Hepatocyte (in vitro differentiated cells): ENCODE measurements around the gene FUCA2. TPM values are rescaled to one million over a fixed set of nuclear protein-coding genes. Genes with fewer than 3 reads are reported as not detected.
A peak's percentile ranks its signal among the peaks of the same experiment; 100 is the strongest.

Source experiments
- DNase-seq: peaks from one replicate; pipeline ENCODE4 v3.0.0-alpha.2; 2016; ENCODE audit warnings: low spot score
- H2AFZ ChIP-seq: fragments of 200-600 bp; sonication (generic); 2 replicates; pipeline ENCODE4 v1.6.0; 2016; ENCODE audit warnings: antibody characterized with exemption, mild to moderate bottlenecking
- H3K27ac ChIP-seq: fragments of 200-600 bp; sonication (generic); 2 replicates; pipeline ENCODE4 v1.5.1; 2016; ENCODE audit warnings: mild to moderate bottlenecking
- H3K27me3 ChIP-seq: fragments of 200-600 bp; sonication (generic); 2 replicates; pipeline ENCODE4 v1.6.1; 2016
- H3K36me3 ChIP-seq: fragments of 200-600 bp; sonication (generic); replicated peaks from 2 replicates; pipeline ENCODE4 v1.5.1; 2016; ENCODE audit warnings: low read depth; ENCODE audit not compliant: insufficient read depth
- H3K4me1 ChIP-seq: fragments of 200-600 bp; sonication (generic); 2 replicates; pipeline ENCODE4 v1.5.1; 2016; ENCODE audit warnings: mild to moderate bottlenecking, moderate library complexity; ENCODE audit not compliant: insufficient read depth
- H3K4me2 ChIP-seq: fragments of 200-600 bp; sonication (generic); 2 replicates; pipeline ENCODE4 v1.6.0; 2016
- H3K4me3 ChIP-seq: fragments of 200-600 bp; sonication (generic); 2 replicates; pipeline ENCODE4 v1.5.1; 2016; ENCODE audit warnings: mild to moderate bottlenecking
- H3K79me2 ChIP-seq: fragments of 200-600 bp; sonication (generic); 2 replicates; pipeline ENCODE4 v1.6.0; 2017; ENCODE audit warnings: mild to moderate bottlenecking
- H3K9me2 ChIP-seq: fragments of 200-600 bp; sonication (generic); replicated peaks from 2 replicates; pipeline ENCODE4 v1.6.0; 2017; ENCODE audit warnings: mild to moderate bottlenecking; ENCODE audit not compliant: insufficient read depth
- H3K9me3 ChIP-seq: fragments of 200-600 bp; sonication (generic); 2 replicates; pipeline ENCODE4 v1.5.1; 2016; ENCODE audit warnings: low read depth, mild to moderate bottlenecking
- H4K20me1 ChIP-seq: fragments of 200-600 bp; sonication (generic); 2 replicates; pipeline ENCODE4 v1.6.0; 2016; ENCODE audit warnings: mild to moderate bottlenecking; ENCODE audit not compliant: insufficient read depth, poor library complexity, severe bottlenecking
- CTCF ChIP-seq: fragments of 200-600 bp; sonication (generic); IDR thresholded peaks from 2 replicates; pipeline ENCODE4 v1.5.1; 2016; ENCODE audit warnings: antibody characterized with exemption, mild to moderate bottlenecking; ENCODE audit not compliant: poor library complexity
- EZH2 ChIP-seq: fragments of 200-600 bp; sonication (generic); IDR thresholded peaks from 2 replicates; pipeline ENCODE4 v1.6.1; 2016; ENCODE audit warnings: antibody characterized with exemption, mild to moderate bottlenecking, borderline replicate concordance
- EZH2phosphoT487 ChIP-seq: fragments of 200-600 bp; sonication (generic); IDR thresholded peaks from one replicate; pipeline ENCODE4 v1.6.1; 2018; ENCODE audit warnings: antibody characterized with exemption, mild to moderate bottlenecking, low read depth, moderate library complexity; ENCODE audit not compliant: unreplicated experiment, severe bottlenecking
- WGBS: methylation state at CpG from one replicate; pipeline ENCODE4 v1.1.6; 2016; ENCODE audit warnings: low lambda C conversion rate; ENCODE audit errors: missing lambda C conversion rate; 5-methylcytosine and 5-hydroxymethylcytosine counted together
- polyA plus RNA-seq: library from polyadenylated mRNA; unstranded; fragments of >200 nt; fragmentation: Nextera tagmentation; extraction: Ambion mirVana; gene quantifications from 2 replicates; pipeline ENCODE4 v1.2.1, GENCODE V29; 2016
- total RNA-seq: library from RNA; depleted of rRNA; stranded (reverse); fragments of >200 nt; gene quantifications from 2 replicates; pipeline ENCODE4 v1.2.3, GENCODE V29; 2014

The FUCA2 gene
- total and polyA plus RNA-seq, 2 experiments from 2014 or later: 117 to 142 TPM

GRCh38 chr6:143507358-143508145 lies 4.0 kb downstream of the FUCA2 start:
- WGBS: 84% methylated on average over 6 of the region's 6 CpGs
- no peak for TF ChIP-seq CTCF
- H3K27me3 ChIP-seq: no peaks in the 10 kb centered on the region
- H2AFZ ChIP-seq: no peak overlapping the region
- H3K9me2 ChIP-seq: no peaks in the 10 kb centered on the region
- H3K4me2 ChIP-seq: peak overlapping the region; percentile 84
- no peak for DNase-seq
- peaks cover 47% of the 10 kb centered on the region for H3K79me2 ChIP-seq
- no peak overlapping the region for H3K27ac ChIP-seq
- H3K9me3 ChIP-seq: no peaks in the 10 kb centered on the region
- H3K36me3 ChIP-seq: no peaks in the 10 kb centered on the region
- H3K4me3 ChIP-seq: no peak overlapping the region
- H3K4me1 ChIP-seq: peaks cover 12% of the 10 kb centered on the region
- peaks cover 3% of the 10 kb centered on the region for H4K20me1 ChIP-seq

GRCh38 chr6:143506620-143507019 lies 4.9 kb downstream of the FUCA2 start:
- WGBS: 95% methylated on average over 2 of the region's 2 CpGs
- no peaks in the 10 kb centered on the region for H3K27me3 ChIP-seq
- H4K20me1 ChIP-seq: peaks cover 3% of the 10 kb centered on the region
- peaks cover 8% of the 10 kb centered on the region for H3K4me1 ChIP-seq
- TF ChIP-seq CTCF: no peak
- no peak for TF ChIP-seq EZH2
- no peak for TF ChIP-seq EZH2phosphoT487
- H3K36me3 ChIP-seq: no peaks in the 10 kb centered on the region
- peaks cover 47% of the 10 kb centered on the region for H3K79me2 ChIP-seq
- H3K9me2 ChIP-seq: no peaks in the 10 kb centered on the region
- no peaks in the 10 kb centered on the region for H3K9me3 ChIP-seq
- no peak overlapping the region for H2AFZ ChIP-seq
- H3K27ac ChIP-seq: no peak overlapping the region
- H3K4me2 ChIP-seq: no peak overlapping the region
- no peak for DNase-seq
- no peak overlapping the region for H3K4me3 ChIP-seq

GRCh38 chr6:143506199-143506598 lies 5.3 kb downstream of the FUCA2 start:
- Histone ChIP-seq H3K9me3 (no peaks in the 10 kb centered on the region), H3K27me3 (no peaks in the 10 kb centered on the region), H3K9me2 (no peaks in the 10 kb centered on the region), H3K79me2 (peaks cover 46% of the 10 kb centered on the region), H3K4me3 (no peak overlapping the region), H3K4me2 (no peak overlapping the region), H3K36me3 (no peaks in the 10 kb centered on the region), H2AFZ (no peak overlapping the region), H4K20me1 (peaks cover 3% of the 10 kb centered on the region), H3K27ac (no peak overlapping the region), H3K4me1 (peaks cover 8% of the 10 kb centered on the region)
- no peak for TF ChIP-seq EZH2
- TF ChIP-seq EZH2phosphoT487: no peak
- TF ChIP-seq CTCF: no peak
- no peak for DNase-seq
- 98% methylated on average over 6 of the region's 6 CpGs for WGBS
